RWPE2 (cell line): ENCODE measurements around the gene MC3R.
A peak's percentile ranks its signal among the peaks of the same experiment; 100 is the strongest.
"Not testable (repeated sequence)": the region's sequence is repeated elsewhere in the genome, so short reads cannot be mapped to it uniquely, and the experiment has no call there.

Experiments used
- ATAC-seq: fragments of 200-7000 bp; cut with Tn5 transposase; 3 replicates; pipeline ENCODE4 v1.9.1; 2021; ENCODE audit warnings: low read depth
- DNase-seq: peaks from one replicate; pipeline ENCODE4 v3.0.0-alpha.2; 2020; ENCODE audit warnings: low spot score
- H3K27ac ChIP-seq: fragments of 450-650 bp; 2 replicates; pipeline ENCODE4 v1.5.1; 2017; ENCODE audit warnings: mild to moderate bottlenecking; ENCODE audit not compliant: poor library complexity, severe bottlenecking
- H3K27me3 ChIP-seq: fragments of 250-450 bp; sonication (Bioruptor Pico); 2 replicates; pipeline ENCODE4 v1.5.1; 2021; ENCODE audit warnings: mild to moderate bottlenecking, moderate library complexity; ENCODE audit not compliant: insufficient read depth, poor library complexity, severe bottlenecking
- H3K36me3 ChIP-seq: fragments of 250-450 bp; sonication (Bioruptor Pico); 2 replicates; pipeline ENCODE4 v1.5.1; 2020; ENCODE audit warnings: low read depth, mild to moderate bottlenecking, moderate library complexity
- H3K4me1 ChIP-seq: fragments of 250-450 bp; sonication (Bioruptor Pico); 2 replicates; pipeline ENCODE4 v1.5.1; 2021; ENCODE audit warnings: mild to moderate bottlenecking, moderate library complexity; ENCODE audit not compliant: insufficient read depth, poor library complexity, severe bottlenecking
- H3K4me3 ChIP-seq: fragments of 250-450 bp; sonication (Bioruptor Pico); 2 replicates; pipeline ENCODE4 v1.5.1; 2021; ENCODE audit warnings: mild to moderate bottlenecking, moderate library complexity; ENCODE audit not compliant: severe bottlenecking
- H3K9me3 ChIP-seq: fragments of 250-450 bp; sonication (Bioruptor Pico); 2 replicates; pipeline ENCODE4 v1.5.1; 2021; ENCODE audit warnings: mild to moderate bottlenecking, moderate library complexity; ENCODE audit not compliant: severe bottlenecking
- CTCF ChIP-seq: fragments of 450-650 bp; IDR thresholded peaks from one replicate; pipeline ENCODE4 v1.5.1; 2017; ENCODE audit warnings: mild to moderate bottlenecking, moderate library complexity; ENCODE audit not compliant: poor library complexity, severe bottlenecking

Gene MC3R

GRCh38 chr20:56215115-56215514 is 33.4 kb upstream of the MC3R start:
- ATAC-seq = no peak; the same call in 2 of the 3 replicates
- H3K9me3 ChIP-seq = peaks cover 11% of the 10 kb centered on the region
- no peaks in the 10 kb centered on the region for H3K27me3 ChIP-seq
- no peak for TF ChIP-seq CTCF
- H3K36me3 ChIP-seq = no peaks in the 10 kb centered on the region
- no peak overlapping the region for H3K27ac ChIP-seq
- no peaks in the 10 kb centered on the region for H3K4me1 ChIP-seq
- H3K4me3 ChIP-seq = no peak overlapping the region
- no peak for DNase-seq

- Histone ChIP-seq H3K27ac (no peak overlapping the region), H3K27me3 (no peaks in the 10 kb centered on the region), H3K36me3 (no peaks in the 10 kb centered on the region), H3K4me1 (peaks cover 25% of the 10 kb centered on the region), H3K4me3 (no peak overlapping the region), H3K9me3 (peaks cover 11% of the 10 kb centered on the region)
- no peak for DNase-seq
- ATAC-seq = no peak
- TF ChIP-seq CTCF = no peak
These were observed 30.7 kb upstream of the MC3R start for GRCh38 chr20:56217829-56218228.

- Histone ChIP-seq H3K9me3 (peaks cover 11% of the 10 kb centered on the region), H3K27ac (peak overlapping the region; percentile 98), H3K4me1 (peaks cover 42% of the 10 kb centered on the region)
- H3K4me3 ChIP-seq, H3K27me3 ChIP-seq, H3K36me3 ChIP-seq: not testable (repeated sequence)
- DNase-seq = peak; percentile 89
- peak; percentile 62 for ATAC-seq
These were observed 27.3 kb upstream of the MC3R start for GRCh38 chr20:56221186-56221585.

- peak; percentile 82 for ATAC-seq
- TF ChIP-seq CTCF = no peak
- H3K27ac ChIP-seq = peak overlapping the region; percentile 98
- H3K36me3 ChIP-seq = no peaks in the 10 kb centered on the region
- H3K4me1 ChIP-seq = peaks cover 42% of the 10 kb centered on the region
- H3K27me3 ChIP-seq = no peaks in the 10 kb centered on the region
- no peak for DNase-seq
- no peak overlapping the region for H3K4me3 ChIP-seq
- peaks cover 11% of the 10 kb centered on the region for H3K9me3 ChIP-seq
These were observed 26.3 kb upstream of the MC3R start for GRCh38 chr20:56222201-56222600.

- Histone ChIP-seq H3K4me3 (no peak overlapping the region), H3K27ac (peak overlapping the region; percentile 98), H3K4me1 (peaks cover 42% of the 10 kb centered on the region), H3K36me3 (no peaks in the 10 kb centered on the region), H3K27me3 (no peaks in the 10 kb centered on the region), H3K9me3 (peaks cover 11% of the 10 kb centered on the region)
- no peak for TF ChIP-seq CTCF
- DNase-seq = no peak
- ATAC-seq = peak; percentile 47
These were observed 25.6 kb upstream of the MC3R start for GRCh38 chr20:56222945-56223344.
